Natural killer cell (primary cell): ENCODE data around the gene DIPK1A. TPM values are rescaled to one million over a fixed set of nuclear protein-coding genes. Genes with fewer than 3 reads are reported as not detected.

Experiments used
- ATAC-seq, 3 donors: fragments of 150-1000 bp in 2 of 3; fragments of 200-7000 bp in 1 of 3; cut with Tn5 transposase; 1 replicate in 1 of 3; 2 replicates in 2 of 3; pipeline ENCODE4 v1.10.0; 2021; ENCODE audit warnings: mild to moderate bottlenecking in 2 of 3, moderate library complexity in 2 of 3
- DNase-seq, 2 donors: peaks; one replicate each; pipeline versions ENCODE4 v3.0.0 to v3.0.0-alpha.2; 2013 to 2021; ENCODE audit warnings: mixed read lengths in 1 of 2
- H3K27ac ChIP-seq: one replicate; pipeline ENCODE4 v1.5.1; 2013; ENCODE audit warnings: mild to moderate bottlenecking, low read length
- H3K27me3 ChIP-seq: one replicate; pipeline ENCODE4 v1.6.1; 2013; ENCODE audit warnings: low read length; ENCODE audit not compliant: control insufficient read depth, insufficient read depth
- H3K36me3 ChIP-seq: one replicate; pipeline ENCODE4 v1.6.1; 2013; ENCODE audit warnings: low read length; ENCODE audit not compliant: control insufficient read depth, insufficient read depth
- H3K4me1 ChIP-seq: one replicate; pipeline ENCODE4 v1.6.1; 2013; ENCODE audit warnings: low read length; ENCODE audit not compliant: control insufficient read depth, insufficient read depth
- H3K4me3 ChIP-seq: one replicate; pipeline ENCODE4 v1.5.1; 2013; ENCODE audit warnings: low read length
- H3K9me3 ChIP-seq: one replicate; pipeline ENCODE4 v1.6.1; 2013; ENCODE audit warnings: low read length; ENCODE audit not compliant: control insufficient read depth, insufficient read depth
- H3K27ac Mint-ChIP-seq, 2 donors: one replicate each; pipeline ENCODE4 v1.8.0; 2022; ENCODE audit warnings: mild to moderate bottlenecking in 2 of 2, mixed read lengths in 2 of 2, moderate library complexity in 1 of 2
- H3K27me3 Mint-ChIP-seq, 2 donors: one replicate each; pipeline ENCODE4 v1.8.0; 2022; ENCODE audit warnings: low read depth in 2 of 2, mixed read lengths in 2 of 2
- H3K36me3 Mint-ChIP-seq: one replicate; pipeline ENCODE4 v1.8.0; 2022; ENCODE audit warnings: mixed read lengths
- H3K4me1 Mint-ChIP-seq, 2 donors: one replicate each; pipeline ENCODE4 v1.8.0; 2022; ENCODE audit warnings: mixed read lengths in 2 of 2
- H3K4me3 Mint-ChIP-seq: one replicate; pipeline ENCODE4 v1.8.0; 2022; ENCODE audit warnings: mild to moderate bottlenecking, moderate library complexity, mixed read lengths
- H3K9me3 Mint-ChIP-seq, 2 donors: one replicate each; pipeline ENCODE4 v1.8.0; 2022; ENCODE audit warnings: mixed read lengths in 2 of 2
- WGBS: methylation state at CpG from one replicate; pipeline ENCODE4 v1.1.7; 2013; ENCODE audit warnings: missing lambda C conversion rate; ENCODE audit not compliant: insufficient coverage; 5-methylcytosine and 5-hydroxymethylcytosine counted together
- intact Hi-C: fragments of 100-400 bp; cut with micrococcal nuclease; formaldehyde crosslinking; loops from one replicate; pipeline ENCODE4 v1.14.2; 2022
- total RNA-seq, 4 donors: library from RNA; stranded (reverse); fragments of 120-200 nt in 1 of 4; gene quantifications; one replicate each; pipeline versions ENCODE4 v1.2.3 to v1.2.4, GENCODE V29; 2013 to 2022
- TF ChIP-seq, protein P1 (sequence below): fragments of 200-600 bp; IDR thresholded peaks from one replicate; pipeline ENCODE4 v1.8.0; 2022; ENCODE audit warnings: antibody characterized with exemption

The DIPK1A gene
- total RNA-seq, 3 donors from 2014 or later (not counting 1 experiment from before 2014, with no cell fraction given) = 7.0 to 11.3 (median 11.2) TPM

DNA sequence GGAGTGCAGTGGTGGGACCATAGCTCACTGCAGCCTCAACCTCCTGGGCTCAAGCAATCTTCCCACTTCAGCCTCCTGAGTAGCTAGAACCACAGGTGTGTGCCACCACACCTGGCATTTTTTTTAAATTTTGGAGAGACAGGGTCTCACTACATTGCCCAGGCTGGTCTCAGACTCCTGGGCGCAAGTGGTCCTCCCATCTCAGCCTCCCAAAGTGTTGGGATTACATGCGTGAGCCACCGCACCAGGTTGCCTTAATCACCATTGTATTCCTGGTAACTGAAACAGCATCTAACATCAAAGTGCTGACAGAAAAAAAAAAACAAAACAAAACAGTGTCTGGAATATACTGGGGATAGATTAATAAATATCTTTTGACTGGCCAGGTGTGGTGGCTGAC is 111.2 kb downstream of the DIPK1A start:
- TF ChIP-seq, protein P1, sequence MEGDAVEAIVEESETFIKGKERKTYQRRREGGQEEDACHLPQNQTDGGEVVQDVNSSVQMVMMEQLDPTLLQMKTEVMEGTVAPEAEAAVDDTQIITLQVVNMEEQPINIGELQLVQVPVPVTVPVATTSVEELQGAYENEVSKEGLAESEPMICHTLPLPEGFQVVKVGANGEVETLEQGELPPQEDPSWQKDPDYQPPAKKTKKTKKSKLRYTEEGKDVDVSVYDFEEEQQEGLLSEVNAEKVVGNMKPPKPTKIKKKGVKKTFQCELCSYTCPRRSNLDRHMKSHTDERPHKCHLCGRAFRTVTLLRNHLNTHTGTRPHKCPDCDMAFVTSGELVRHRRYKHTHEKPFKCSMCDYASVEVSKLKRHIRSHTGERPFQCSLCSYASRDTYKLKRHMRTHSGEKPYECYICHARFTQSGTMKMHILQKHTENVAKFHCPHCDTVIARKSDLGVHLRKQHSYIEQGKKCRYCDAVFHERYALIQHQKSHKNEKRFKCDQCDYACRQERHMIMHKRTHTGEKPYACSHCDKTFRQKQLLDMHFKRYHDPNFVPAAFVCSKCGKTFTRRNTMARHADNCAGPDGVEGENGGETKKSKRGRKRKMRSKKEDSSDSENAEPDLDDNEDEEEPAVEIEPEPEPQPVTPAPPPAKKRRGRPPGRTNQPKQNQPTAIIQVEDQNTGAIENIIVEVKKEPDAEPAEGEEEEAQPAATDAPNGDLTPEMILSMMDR = no peak
- H3K4me3 ChIP-seq = no peak overlapping the region
- no peaks in the 10 kb centered on the region for H3K9me3 Mint-ChIP-seq
- no peak overlapping the region for H3K27ac ChIP-seq
- no peaks in the 10 kb centered on the region for H3K27me3 Mint-ChIP-seq
- ATAC-seq (no peak), DNase-seq (no peak)
- no peaks in the 10 kb centered on the region for H3K4me1 ChIP-seq
- peaks cover 6% of the 10 kb centered on the region for H3K36me3 Mint-ChIP-seq
- H3K4me1 Mint-ChIP-seq = peaks cover 10% of the 10 kb centered on the region in 2 donors
- no peaks in the 10 kb centered on the region for H3K9me3 ChIP-seq
- H3K4me3 Mint-ChIP-seq = no peak overlapping the region
- no peak overlapping the region for H3K27ac Mint-ChIP-seq
- 100% methylated on average over 3 of the region's 3 CpGs for WGBS
- no peaks in the 10 kb centered on the region for H3K27me3 ChIP-seq
- H3K36me3 ChIP-seq = peaks cover 11% of the 10 kb centered on the region
- intact Hi-C loops = no loop called here

DNA sequence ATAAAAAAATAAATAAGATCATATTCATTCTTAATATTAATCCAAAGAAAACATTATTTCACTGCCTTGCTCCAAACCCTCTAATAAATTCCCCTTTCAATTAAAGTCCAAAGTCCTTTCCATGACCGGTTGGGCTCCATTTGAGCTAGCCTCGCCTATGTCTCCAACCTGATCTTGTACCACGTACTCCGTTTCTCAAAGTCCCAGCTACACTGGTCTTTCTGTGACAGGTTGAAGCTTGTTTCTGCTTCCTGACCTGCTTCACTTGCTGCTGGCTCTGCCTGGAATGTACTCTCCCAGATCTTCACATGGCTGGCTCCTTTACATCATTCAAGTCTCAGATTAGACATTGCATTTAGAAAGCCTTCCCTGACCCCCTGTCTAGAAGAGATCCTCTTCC is 113.1 kb downstream of the DIPK1A start:
- no peaks in the 10 kb centered on the region for H3K4me1 ChIP-seq
- Mint-ChIP-seq H3K4me1 (no peaks in the 10 kb centered on the region), H3K9me3 (no peaks in the 10 kb centered on the region), H3K4me3 (no peak overlapping the region), H3K36me3 (peaks cover 11% of the 10 kb centered on the region), H3K27me3 (no peaks in the 10 kb centered on the region), H3K27ac (no peak overlapping the region)
- no peak overlapping the region for H3K27ac ChIP-seq
- H3K4me3 ChIP-seq = no peak overlapping the region
- H3K27me3 ChIP-seq = no peaks in the 10 kb centered on the region
- no peak for DNase-seq
- ATAC-seq = no peak
- WGBS = 95% methylated on average over 4 of the region's 4 CpGs
- TF ChIP-seq, protein P1 = no peak
- intact Hi-C loops = no loop called here
- H3K9me3 ChIP-seq = no peaks in the 10 kb centered on the region
- peaks cover 25% of the 10 kb centered on the region for H3K36me3 ChIP-seq

DNA sequence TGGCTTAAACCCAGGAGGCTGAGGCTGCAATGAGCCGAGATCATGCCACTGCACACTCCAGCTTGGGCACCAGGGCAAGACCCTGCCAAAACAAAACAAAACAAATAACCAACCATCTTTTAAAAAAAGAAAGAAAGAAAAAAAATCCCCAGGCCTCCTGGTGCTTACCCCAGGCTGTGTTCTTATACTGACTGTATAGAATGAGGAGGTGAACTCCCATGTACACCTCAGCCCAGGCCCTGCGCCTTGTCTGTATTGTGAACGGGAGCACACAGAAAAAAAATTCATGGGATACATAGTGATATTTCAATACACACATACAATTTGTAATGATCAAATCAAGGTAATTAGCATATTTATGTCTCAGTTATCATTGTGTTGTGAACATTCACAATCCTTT is 115.4 kb downstream of the DIPK1A start:
- Mint-ChIP-seq H3K4me3 (no peak overlapping the region), H3K36me3 (peaks cover 16% of the 10 kb centered on the region), H3K27me3 (no peaks in the 10 kb centered on the region), H3K9me3 (no peaks in the 10 kb centered on the region), H3K27ac (no peak overlapping the region), H3K4me1 (peaks cover 4 to 5% of the 10 kb centered on the region in 2 donors)
- no peak overlapping the region for H3K27ac ChIP-seq
- DNase-seq (no peak), ATAC-seq (no peak)
- intact Hi-C loops = no loop called here
- H3K9me3 ChIP-seq = no peaks in the 10 kb centered on the region
- H3K27me3 ChIP-seq = no peaks in the 10 kb centered on the region
- no peak overlapping the region for H3K4me3 ChIP-seq
- no CpG with 5 or more reads among the region's 3 CpGs for WGBS
- peaks cover 47% of the 10 kb centered on the region for H3K36me3 ChIP-seq
- no peaks in the 10 kb centered on the region for H3K4me1 ChIP-seq
- TF ChIP-seq, protein P1 = no peak

DNA sequence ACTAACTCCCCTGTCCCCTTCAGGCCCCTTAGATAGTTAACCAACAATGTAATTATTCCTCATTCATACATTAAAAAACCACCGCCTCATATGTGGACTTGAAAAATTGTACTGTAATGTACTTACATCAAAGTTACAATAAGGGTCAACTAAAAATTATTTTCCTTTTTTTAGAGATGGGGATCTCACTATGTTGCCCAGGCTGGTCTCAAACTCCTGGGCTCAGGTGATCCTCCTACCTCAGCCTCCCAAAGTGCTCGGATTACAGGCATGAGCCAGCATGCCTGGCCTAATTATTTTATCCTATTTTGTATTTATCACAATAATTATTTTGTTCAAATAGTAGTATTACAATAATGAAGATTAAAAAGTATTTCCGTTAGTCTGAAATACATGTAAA is 116.8 kb downstream of the DIPK1A start:
- intact Hi-C loops = no loop called here
- no CpG with 5 or more reads among the region's 3 CpGs for WGBS
- DNase-seq (no peak), ATAC-seq (no peak)
- peaks cover 16% of the 10 kb centered on the region for H3K36me3 Mint-ChIP-seq
- peaks cover 17% of the 10 kb centered on the region in 2 donors for H3K4me1 Mint-ChIP-seq
- H3K27ac Mint-ChIP-seq = peak overlapping the region; percentile 66 to 68
- no peaks in the 10 kb centered on the region for H3K27me3 Mint-ChIP-seq
- Histone ChIP-seq H3K27ac (no peak overlapping the region), H3K27me3 (no peaks in the 10 kb centered on the region), H3K9me3 (no peaks in the 10 kb centered on the region), H3K36me3 (peaks cover 56% of the 10 kb centered on the region), H3K4me3 (no peak overlapping the region), H3K4me1 (peaks cover 9% of the 10 kb centered on the region)
- TF ChIP-seq, protein P1 = no peak
- H3K4me3 Mint-ChIP-seq = no peak overlapping the region
- no peaks in the 10 kb centered on the region for H3K9me3 Mint-ChIP-seq
